GM12892 (cell line): Measurements from ENCODE around the gene KLHL40.

ENCODE experiments used
- POLR2AphosphoS5 ChIP-seq: IDR thresholded peaks from 2 replicates; pipeline ENCODE4 v1.6.1; 2011; ENCODE audit warnings: low read depth, low read length, control low read depth
- TAF1 ChIP-seq: IDR thresholded peaks from 2 replicates; pipeline ENCODE4 v1.6.1; 2011; ENCODE audit warnings: low read depth, mild to moderate bottlenecking, control low read depth, low read length, borderline replicate concordance

GRCh38 chr3:42675909-42676308 lies 9.4 kb upstream of the KLHL40 start:
- TF ChIP-seq TAF1 (no peak), POLR2AphosphoS5 (no peak)
